ENCODE results near the gene TFG.

TFG gene

DNA sequence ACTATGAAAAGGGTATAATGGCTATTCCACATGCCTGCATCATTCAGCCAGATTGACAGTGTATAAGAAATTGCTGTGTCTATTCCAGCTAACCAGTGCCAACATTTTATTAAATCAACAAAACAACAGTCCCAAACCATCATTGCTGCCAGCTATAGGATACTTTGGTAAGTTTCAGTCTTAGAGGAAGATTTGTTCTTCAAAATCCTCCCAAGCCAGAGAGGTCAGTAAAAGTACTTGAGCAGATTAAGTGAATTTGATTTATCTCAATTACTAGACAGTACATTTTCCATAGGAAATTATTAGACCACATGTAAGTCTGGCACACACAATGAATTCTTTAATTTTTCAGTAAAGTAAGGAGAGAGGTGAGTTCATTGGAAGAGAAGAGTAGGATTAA, 50.7 kb downstream of the TFG start:
- Histone ChIP-seq H3K4me3 (ENCODE audit: low read depth, low read length) (no peak overlapping the region), H3K27me3 (replicated peaks) (no peaks in the 10 kb centered on the region), H3K36me3 (replicated peaks) (peaks cover 4% of the 10 kb centered on the region), H3K27ac (no peak overlapping the region)
- TF ChIP-seq CTCF (IDR thresholded peaks at IDR 0.05; ENCODE audit: low read depth, low read length, missing control alignments): no peak
- no peak for DNase-seq
- in situ Hi-C loops (cut with HindIII; ENCODE audit: low pct_ligation_motif_present, low sequenced_read_pairs): no loop called here

DNA sequence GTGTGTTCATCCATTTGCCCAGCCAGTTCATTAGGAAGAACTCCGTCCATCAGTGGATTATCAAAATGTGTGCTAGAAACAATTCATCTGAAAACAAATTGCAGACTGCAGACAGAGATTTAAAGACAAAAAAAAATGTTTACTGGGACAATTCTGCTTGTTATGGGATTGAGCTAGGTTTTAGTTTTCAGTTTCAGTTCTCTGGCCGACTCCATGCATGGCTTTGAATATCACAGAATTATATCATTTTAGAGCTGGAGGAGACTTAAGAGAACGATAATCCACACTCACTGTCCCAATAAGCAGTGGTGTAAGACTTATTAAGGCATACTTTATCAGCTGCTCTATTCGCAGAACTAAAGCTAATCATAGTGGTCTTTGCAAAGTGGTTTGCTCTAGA, 51.1 kb downstream of the TFG start:
- Histone ChIP-seq H3K27ac (no peak overlapping the region), H3K27me3 (replicated peaks) (no peaks in the 10 kb centered on the region), H3K4me3 (ENCODE audit: low read depth, low read length) (no peak overlapping the region), H3K36me3 (replicated peaks) (no peaks in the 10 kb centered on the region)
- in situ Hi-C loops (cut with HindIII; ENCODE audit: low pct_ligation_motif_present, low sequenced_read_pairs): no loop called here
- DNase-seq: no peak
- no peak for TF ChIP-seq CTCF (IDR thresholded peaks at IDR 0.05; ENCODE audit: low read depth, low read length, missing control alignments)

DNA sequence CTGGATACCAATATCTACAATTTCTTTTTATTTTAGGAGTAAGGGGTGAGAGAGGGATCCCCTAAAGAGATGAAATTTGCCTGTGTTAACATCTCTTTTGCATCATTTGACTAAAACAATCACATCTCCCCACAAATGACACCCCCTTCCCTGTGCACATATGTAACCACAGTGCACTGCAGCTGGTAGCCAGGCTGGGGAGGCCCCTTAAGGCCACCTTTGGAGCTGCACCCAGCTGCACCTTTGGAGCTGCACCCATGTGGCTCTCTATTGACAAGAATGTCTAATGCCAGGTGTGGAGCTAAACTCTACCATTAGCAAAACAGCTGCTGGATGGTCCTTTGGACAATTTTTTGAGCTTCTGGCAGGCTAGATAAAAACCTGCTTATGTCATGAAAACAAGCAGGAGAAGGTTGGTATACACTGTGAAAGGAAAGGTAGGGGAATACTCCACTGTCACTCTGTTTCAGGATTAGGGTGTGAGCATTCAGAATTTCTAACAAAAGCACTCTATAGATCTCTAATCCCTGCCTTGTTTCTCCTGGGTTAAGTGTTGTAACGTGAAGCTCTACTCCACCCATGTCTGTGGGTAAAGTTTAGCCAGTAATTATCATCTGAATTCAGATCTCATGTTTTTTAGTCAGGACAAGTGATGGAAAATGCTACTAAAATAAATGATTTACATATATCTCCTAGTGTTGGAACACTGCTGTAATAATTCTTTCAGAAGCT, 52.1 kb downstream of the TFG start:
- in situ Hi-C loops (cut with HindIII; ENCODE audit: low pct_ligation_motif_present, low sequenced_read_pairs): no loop called here
- H3K4me3 ChIP-seq (ENCODE audit: low read depth, low read length): no peak overlapping the region
- H3K27ac ChIP-seq: no peak overlapping the region
- TF ChIP-seq CTCF (IDR thresholded peaks at IDR 0.05; ENCODE audit: low read depth, low read length, missing control alignments): peak; percentile 53
- DNase-seq: no peak
- H3K27me3 ChIP-seq (replicated peaks): no peaks in the 10 kb centered on the region
- H3K36me3 ChIP-seq (replicated peaks): no peaks in the 10 kb centered on the region

DNA sequence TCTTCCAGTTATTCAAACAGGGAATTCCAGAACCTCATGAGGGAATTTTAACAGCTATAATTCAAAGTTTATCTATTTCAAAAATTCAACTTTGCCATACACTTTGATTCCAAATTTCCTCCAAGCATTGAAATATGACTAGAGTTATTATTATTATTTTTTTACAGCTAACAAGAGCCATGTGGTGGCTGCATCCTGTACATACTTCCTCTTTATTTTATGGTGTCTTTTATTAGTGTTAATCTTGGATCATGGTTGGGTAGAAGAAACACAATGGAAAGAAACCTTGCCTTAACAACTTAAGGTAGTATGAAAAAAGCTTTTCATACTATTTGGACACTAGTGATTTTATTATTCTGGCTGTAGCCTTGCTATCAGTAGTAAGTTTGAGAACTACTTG, 52.7 kb downstream of the TFG start:
- H3K36me3 ChIP-seq (replicated peaks): no peaks in the 10 kb centered on the region
- in situ Hi-C loops (cut with HindIII; ENCODE audit: low pct_ligation_motif_present, low sequenced_read_pairs): no loop called here
- TF ChIP-seq CTCF (IDR thresholded peaks at IDR 0.05; ENCODE audit: low read depth, low read length, missing control alignments): no peak
- DNase-seq: no peak
- no peaks in the 10 kb centered on the region for H3K27me3 ChIP-seq (replicated peaks)
- H3K27ac ChIP-seq: no peak overlapping the region
- no peak overlapping the region for H3K4me3 ChIP-seq (ENCODE audit: low read depth, low read length)

DNA sequence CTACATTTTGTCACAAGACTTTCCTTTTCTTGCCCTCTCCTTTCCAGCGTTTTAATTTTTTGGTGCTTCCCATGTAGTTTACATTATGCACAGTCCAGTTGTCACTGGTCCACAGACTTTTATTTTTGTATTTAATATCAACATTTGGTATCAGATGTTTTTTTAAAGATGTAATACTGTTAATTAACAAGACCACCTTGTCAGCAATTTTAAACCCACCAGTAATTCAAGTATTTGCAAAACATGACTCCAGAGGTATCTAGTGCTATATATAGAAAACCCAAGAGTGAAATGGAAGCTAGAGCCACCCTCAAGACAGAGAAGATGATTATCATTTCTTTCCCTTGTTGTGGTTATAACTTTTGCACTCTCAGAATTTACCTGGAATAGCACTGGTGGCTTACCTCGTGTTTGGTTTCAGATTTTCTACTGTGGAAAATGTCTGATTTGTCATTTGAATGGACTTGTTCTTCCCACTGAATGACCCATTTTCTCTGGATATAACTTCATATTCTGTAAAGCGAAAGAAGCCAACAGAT, 56.2 kb downstream of the TFG start:
- no peaks in the 10 kb centered on the region for H3K27me3 ChIP-seq (replicated peaks)
- no peak for DNase-seq
- in situ Hi-C loops (cut with HindIII; ENCODE audit: low pct_ligation_motif_present, low sequenced_read_pairs): no loop called here
- H3K27ac ChIP-seq: no peak overlapping the region
- no peak for TF ChIP-seq CTCF (IDR thresholded peaks at IDR 0.05; ENCODE audit: low read depth, low read length, missing control alignments)
- no peaks in the 10 kb centered on the region for H3K36me3 ChIP-seq (replicated peaks)
- no peak overlapping the region for H3K4me3 ChIP-seq (ENCODE audit: low read depth, low read length)

- no peak for DNase-seq
- H3K36me3 ChIP-seq (replicated peaks): no peaks in the 10 kb centered on the region
- TF ChIP-seq CTCF (IDR thresholded peaks at IDR 0.05; ENCODE audit: low read depth, low read length, missing control alignments): no peak
- no peak overlapping the region for H3K27ac ChIP-seq
- no peak overlapping the region for H3K4me3 ChIP-seq (ENCODE audit: low read depth, low read length)
- H3K27me3 ChIP-seq (replicated peaks): no peaks in the 10 kb centered on the region
- in situ Hi-C loops (cut with HindIII; ENCODE audit: low pct_ligation_motif_present, low sequenced_read_pairs): no loop called here
Measured at GRCh38 chr3:100766069-100766468, 56.8 kb downstream of the TFG start.
